NCI-H146 treated with DMSO at 0.1 percent for 48 hours (cell line): ENCODE results near the gene ACOX2.

Experiments used
- DNase-seq: peaks from one replicate; lab custom pipeline; 2025; ENCODE audit not compliant: unreplicated experiment; lab: John Stamatoyannopoulos, UW

ACOX2 gene

GRCh38 chr3:58514405-58514804 lies 22.6 kb downstream of the ACOX2 start:
- DNase-seq = no peak

- DNase-seq = no peak
Observed at GRCh38 chr3:58508437-58508836, 28.6 kb downstream of the ACOX2 start.

- DNase-seq = no peak
Observed at GRCh38 chr3:58507356-58508078, 29.5 kb downstream of the ACOX2 start.

- no peak for DNase-seq
Observed at GRCh38 chr3:58502872-58503271, 34.1 kb downstream of the ACOX2 start.

- DNase-seq = no peak
Observed at GRCh38 chr3:58497097-58497496, 39.9 kb downstream of the ACOX2 start.

- DNase-seq = no peak
Observed at GRCh38 chr3:58496206-58496857, 40.7 kb downstream of the ACOX2 start.

- DNase-seq = no peak
Observed at GRCh38 chr3:58495101-58495500, 41.9 kb downstream of the ACOX2 start.

GRCh38 chr3:58494107-58494506 lies 42.9 kb downstream of the ACOX2 start:
- DNase-seq = no peak

GRCh38 chr3:58492494-58492905 lies 44.5 kb downstream of the ACOX2 start:
- no peak for DNase-seq

- peak; percentile 53 for DNase-seq
Observed at GRCh38 chr3:58491506-58492402, 45.2 kb downstream of the ACOX2 start, which contains the start of gene KCTD6. KCTD6 (plus strand) TSS chr3:58492096; CDS start chr3:58498756, 6,660 bp downstream.

- peak; percentile 8 for DNase-seq
Observed at GRCh38 chr3:58490860-58491501, 46.0 kb downstream of the ACOX2 start.

- peak; percentile 70 for DNase-seq
Observed at GRCh38 chr3:58488967-58489366, 48.0 kb downstream of the ACOX2 start.

GRCh38 chr3:58487140-58487886 lies 49.7 kb downstream of the ACOX2 start:
- no peak for DNase-seq

GRCh38 chr3:58485801-58486435 lies 51.1 kb downstream of the ACOX2 start:
- no peak for DNase-seq

- DNase-seq = no peak
Observed at GRCh38 chr3:58484722-58485069, 52.3 kb downstream of the ACOX2 start.

- DNase-seq = no peak
Observed at GRCh38 chr3:58484045-58484721, 52.8 kb downstream of the ACOX2 start.

GRCh38 chr3:58482917-58483636 lies 53.9 kb downstream of the ACOX2 start:
- no peak for DNase-seq

GRCh38 chr3:58480309-58480708 lies 56.7 kb downstream of the ACOX2 start:
- DNase-seq = no peak

- DNase-seq = no peak
Observed at GRCh38 chr3:58478781-58479180, 58.2 kb downstream of the ACOX2 start.
